Stimulated activated CD8-positive, alpha-beta memory T cell treated with anti-CD3 and anti-CD28 coated beads, Interleukin-12 subunit alpha, Interleukin-12 subunit beta, amount 100 ng/mL, for 1 hour (primary cell): ENCODE data around the gene PNPLA7.
A peak's percentile ranks its signal among the peaks of the same experiment; 100 is the strongest.
"Not testable (repeated sequence)": the region's sequence is repeated elsewhere in the genome, so short reads cannot be mapped to it uniquely, and the experiment has no call there.

ENCODE experiments used
- DNase-seq: peaks from one replicate; pipeline ENCODE4 v3.0.0-alpha.2; 2020; ENCODE audit warnings: low read depth

The PNPLA7 gene

DNA sequence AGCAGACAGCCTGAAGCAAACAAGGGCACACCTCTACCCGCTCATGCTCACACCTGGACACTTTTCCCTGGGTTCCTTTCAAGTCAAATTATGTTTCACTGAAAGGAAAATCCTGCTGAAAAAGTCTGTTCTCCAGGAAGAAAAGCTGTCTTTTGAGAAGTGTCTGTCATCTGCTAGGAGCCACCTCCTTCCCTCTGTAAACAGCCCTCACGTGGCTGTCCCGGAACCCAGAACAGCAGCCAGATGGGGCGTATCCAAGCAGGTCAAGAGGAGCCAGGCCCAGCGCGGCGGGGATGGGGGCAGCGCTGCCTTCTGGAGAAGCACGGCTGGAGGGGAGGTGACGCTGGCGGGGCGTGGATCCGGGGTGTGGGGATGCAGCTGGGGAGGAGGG, at the start of gene PNPLA7:
Gene PNPLA7 (minus strand): TSS at position 172 of the 391 bp plus-strand sequence. CDS start 205 bp downstream, outside the sequence.
- DNase-seq = peak; percentile 27

DNA sequence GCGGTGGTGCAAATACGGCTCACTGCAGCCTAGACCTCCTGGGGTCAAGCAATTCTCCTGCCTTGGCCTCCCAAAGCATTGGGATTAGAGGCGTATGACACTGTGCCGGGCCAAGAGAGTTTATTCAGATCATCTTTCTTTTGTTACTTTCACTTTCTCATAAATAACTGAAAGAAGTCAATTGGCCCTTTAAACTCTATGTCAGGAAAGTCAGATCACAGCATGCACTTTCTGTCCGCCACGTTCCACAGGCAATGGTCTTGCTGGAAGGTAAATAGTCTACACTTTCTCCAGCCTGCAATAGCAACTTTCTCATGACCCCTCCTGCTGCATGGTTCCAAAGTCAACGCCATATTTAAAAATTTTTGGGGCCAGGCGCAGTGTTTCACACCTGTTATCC, 48.7 kb upstream of the PNPLA7 start:
- no peak for DNase-seq

DNA sequence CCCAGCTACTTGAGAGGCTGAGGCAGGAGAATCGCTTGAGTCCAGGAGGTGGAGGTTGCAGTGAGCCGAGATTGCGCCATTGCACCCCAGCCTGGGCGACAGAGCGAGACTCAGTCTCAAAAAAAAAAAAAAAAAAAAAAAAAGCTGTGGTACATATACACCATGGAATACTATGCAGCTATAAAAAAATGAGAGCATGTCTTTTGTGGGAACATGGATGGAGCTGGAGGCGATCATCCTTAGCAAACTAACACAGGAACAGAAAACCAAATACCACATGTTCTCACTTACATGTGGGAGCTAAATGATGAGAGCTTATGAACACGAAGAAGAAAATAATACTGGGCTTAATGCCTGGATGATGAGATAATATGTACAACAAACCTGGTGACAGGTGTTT, 46.4 kb upstream of the PNPLA7 start:
- DNase-seq = not testable (repeated sequence)

DNA sequence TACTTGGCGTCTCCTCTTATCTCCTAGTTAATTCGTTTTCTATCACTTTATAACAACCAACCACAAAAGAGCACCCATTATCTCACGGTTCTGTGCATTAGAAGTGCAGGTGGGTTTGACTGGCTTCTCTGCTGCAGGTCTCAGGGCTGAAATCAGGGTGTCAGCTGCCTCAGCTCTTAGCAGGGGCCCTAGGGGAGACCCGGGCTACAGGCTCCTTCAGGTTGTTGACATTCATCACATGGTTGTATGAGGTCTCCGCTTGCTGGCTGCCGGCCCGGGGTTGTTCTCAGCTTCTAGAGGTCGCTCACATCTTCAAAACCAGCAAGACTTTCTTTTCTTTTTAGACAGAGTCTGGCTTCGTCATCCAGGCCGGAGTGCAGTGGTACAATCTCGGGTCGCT, 43.0 kb upstream of the PNPLA7 start:
- no peak for DNase-seq

DNA sequence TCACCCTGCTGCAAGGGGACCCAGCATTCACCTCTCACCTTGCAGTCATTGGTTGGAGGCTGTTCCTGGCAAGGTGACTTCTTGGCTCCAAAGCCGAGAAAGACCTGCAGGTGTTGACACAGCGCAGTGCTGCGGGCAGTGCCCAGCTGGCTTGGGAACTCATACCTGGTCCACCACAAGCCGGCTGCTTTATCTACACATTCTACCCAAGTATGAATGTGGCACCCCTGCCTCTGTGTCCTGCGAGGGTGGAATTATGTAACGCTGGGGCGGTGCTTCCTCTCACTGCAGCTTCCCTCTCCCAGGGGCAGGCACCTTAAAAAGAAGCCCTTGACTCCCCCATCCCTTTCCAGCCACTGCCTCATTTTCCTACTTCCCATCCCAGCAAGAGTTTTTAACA, 42.6 kb upstream of the PNPLA7 start:
- DNase-seq = no peak

DNA sequence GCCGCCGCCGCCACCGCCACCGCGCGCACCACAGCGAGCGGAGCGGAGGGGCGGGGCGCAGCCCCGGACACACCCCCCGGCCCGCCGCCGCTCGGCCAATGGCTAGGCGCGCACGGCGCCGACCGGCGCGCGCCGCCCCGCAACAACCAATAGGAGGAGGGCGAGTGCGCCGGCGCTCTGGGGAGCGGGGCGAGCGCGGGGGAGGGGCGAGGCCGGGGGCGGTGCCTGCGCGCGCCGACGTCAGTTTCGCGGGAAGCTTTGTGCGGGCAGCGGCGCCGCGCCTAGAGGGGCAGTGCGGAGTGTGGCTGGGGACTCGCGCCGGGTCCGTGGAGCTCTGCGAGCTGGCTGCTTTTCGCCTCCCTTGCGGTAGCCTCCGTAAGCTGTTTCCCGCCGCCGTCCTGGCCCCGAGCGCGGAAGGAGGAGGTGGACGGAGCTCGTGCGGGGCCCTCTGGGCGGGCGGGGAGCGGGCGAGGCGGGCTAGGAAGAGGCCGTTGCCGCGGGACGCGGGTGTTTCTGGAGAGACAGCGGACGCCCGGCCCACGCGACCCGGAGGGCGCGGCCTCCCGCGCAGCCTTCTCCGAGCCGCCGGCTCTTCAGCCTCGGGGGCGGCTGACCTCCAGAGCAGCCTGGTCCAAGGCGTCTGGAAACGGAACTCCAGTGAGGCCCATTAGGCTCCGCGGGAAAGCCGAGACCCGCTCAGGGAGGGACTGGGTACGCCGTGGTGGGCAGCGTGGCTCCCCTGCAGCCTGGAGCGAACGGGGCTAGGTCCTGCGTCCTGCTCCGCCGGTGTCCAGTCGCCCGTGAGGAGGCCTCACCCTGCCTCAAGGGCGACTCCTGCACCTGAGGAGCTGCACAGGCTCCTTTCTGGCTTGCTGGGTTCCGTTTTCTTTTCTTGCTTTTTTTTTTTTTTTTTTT, 40.5 kb upstream of the PNPLA7 start, which contains the start of gene ZMYND19:
Gene ZMYND19 (minus strand): TSS at position 44 of the 915 bp plus-strand sequence. CDS start 249 bp downstream, outside the sequence.
- peak; percentile 81 for DNase-seq

DNA sequence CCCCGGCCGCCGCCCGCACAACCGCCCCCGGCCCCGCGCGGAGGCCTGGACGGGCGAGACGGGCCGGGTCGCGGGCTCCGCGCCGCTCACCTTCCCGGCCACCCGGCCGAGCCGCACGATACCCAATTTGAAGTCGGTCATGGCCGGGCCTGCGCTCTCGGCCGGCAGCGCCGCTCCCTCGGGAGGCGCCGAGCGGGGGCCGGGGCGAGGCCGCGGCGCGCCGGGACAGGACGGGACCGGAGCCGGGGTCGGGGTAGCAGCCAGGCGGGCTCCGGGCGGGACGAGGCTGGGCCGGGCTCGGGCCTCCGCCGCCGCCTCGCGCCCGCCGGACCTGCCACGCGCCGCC, 39.9 kb upstream of the PNPLA7 start:
- no peak for DNase-seq

DNA sequence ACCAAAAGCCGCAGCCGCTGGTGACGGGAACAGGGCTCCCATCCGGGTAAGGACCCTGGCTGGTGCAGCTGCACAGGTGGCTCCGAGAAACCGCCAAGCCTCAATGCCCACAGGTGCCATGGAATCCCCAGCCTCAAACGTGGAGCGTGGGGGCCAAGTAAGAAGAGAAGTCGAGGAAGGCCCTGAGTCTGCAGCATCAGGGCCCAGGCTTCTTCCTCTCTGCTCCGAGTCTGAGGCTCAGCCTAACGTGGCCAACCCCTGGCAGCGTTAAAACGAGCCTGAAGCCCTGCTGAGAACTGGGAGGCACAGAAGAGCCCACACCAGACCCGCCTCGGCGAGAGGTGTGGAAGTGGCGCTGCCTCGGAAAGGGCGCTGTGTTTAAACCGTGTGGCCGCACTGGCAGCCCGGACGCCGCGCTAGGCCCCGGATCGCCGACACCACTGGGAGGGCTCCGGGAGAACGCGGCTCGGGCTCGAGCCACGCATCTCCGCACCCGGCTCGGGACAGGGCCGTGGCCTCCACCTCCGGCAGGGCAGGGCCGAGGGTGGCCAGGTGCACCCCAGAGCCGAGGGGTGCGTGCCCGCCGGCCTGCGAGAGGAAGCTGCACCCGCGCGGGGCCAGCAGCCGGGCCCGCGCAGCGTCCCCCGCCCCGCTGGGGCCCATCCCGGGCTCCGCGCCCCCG, 39.4 kb upstream of the PNPLA7 start:
- DNase-seq = no peak

DNA sequence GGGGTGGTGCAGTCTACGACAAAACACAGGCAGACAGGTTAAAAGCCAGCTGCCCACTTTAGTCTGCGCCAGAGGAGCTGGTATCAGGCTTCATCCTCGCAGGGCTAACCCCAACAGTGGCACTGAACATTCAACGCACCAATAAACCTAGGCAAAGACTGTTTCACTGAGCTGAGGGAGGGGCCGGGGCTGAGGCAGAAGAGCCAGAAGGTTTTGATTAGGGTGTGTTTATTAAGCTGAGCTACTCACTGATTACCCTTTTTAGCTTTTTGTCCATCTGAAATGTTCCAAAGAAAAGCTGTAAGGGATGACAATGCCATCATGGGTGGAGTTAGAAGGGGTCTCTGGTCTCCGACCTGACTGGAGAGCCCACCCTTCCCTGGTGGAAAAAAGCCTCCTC, 38.7 kb upstream of the PNPLA7 start:
- DNase-seq = no peak

DNA sequence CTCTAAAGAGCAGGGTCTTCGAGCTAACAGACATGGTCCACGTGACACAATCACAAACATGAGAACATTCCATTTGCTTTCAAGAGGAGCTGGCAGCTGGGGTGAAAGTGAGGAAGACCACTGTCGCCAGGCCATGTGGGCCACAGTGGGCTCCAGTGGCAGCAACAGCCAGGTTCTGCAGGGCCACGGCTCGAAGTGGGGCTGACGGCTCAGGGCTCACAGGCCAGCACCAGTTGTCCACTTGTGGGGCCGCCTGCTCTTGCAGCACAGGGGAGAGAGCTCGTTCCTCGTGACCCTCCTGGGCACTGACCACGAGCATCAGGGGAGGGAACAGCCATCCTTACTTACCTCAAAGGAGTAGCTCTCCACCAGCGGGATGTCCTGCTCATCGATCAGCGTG, 38.1 kb upstream of the PNPLA7 start:
- no peak for DNase-seq

DNA sequence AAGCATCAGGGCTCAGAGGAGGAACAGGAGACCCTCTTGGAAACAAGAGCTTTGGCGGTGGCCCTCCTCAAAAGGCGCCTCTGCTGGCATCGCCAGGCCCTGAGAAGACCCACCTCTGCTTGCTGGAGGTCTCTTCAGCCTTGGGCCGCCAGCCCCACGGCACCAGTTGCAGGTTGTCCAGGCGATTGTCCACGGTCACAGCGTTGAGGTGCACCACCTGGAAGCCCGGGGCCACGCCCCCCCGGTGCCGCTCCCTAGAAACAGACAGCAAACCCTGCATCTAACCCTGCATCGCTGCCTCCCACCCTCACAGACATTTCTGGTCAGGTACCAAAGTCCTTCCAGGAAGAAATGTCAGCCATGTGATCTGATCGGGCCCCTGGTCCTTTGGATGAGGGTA, 36.7 kb upstream of the PNPLA7 start:
- DNase-seq = no peak

DNA sequence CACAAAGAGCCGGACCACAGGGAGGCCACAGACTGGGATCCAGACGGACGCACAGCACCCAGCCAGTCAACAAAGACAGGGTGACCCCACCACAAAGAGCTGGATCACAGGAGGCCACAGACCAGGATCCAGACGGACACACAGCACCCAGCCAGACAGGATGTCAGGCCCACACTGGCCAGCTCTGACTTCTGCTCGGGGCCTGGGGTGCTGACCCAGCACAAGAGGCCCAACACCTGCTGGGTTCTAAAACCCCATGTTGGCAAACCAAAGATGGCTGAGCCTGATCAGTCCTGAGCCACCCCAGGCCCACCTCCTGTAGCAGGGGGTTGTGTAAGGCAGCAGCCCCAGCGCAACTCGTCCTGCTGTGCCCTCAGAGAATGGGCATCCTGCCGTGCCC, 33.8 kb upstream of the PNPLA7 start:
- no peak for DNase-seq

DNA sequence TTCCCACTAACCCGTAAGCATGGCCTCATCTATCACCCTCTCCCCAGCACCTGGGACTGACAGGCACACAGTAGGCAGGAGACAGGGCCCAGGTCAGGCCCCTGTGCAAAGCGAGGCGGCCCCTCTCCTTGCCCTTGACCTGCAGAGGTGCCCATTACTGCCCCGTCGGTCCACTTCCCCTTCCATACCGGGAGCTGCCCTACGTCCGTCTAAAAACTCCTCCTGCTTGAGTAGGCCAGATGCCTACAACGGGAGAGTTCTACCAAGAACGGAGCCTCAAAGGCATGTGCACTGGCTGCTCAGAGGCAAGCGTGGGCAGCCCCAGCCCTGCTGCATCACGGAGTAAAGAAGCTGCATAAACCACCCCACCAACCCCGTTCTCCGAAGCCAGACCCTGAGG, 33.1 kb upstream of the PNPLA7 start:
- no peak for DNase-seq

DNA sequence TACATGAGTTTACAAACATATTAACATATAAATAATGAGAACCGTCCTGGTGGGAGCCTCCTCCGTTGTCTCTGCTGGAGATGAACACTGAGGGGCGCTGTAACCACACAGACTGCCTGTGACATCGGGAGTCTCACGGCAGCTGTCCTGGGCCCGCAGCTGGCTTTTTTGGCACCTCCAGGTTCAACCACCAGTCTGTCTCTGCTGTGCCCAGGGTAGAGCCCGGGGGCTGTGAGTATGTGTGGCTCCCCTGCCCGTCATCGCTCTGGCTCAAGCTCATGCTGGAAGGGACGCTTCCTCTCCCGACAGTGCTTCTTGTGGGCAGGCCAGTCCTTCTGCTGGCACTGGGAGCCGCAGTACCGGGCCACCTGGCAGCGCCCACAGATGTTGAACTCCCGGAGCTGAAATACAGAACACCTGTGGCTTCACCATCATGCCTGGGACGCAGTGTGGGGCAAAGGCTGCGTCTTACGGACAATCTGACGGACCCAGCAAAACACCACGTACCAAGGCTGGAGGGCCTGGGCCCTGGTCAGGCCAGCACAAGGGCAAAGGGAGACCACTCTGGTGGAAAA, 32.2 kb upstream of the PNPLA7 start:
- DNase-seq = no peak

DNA sequence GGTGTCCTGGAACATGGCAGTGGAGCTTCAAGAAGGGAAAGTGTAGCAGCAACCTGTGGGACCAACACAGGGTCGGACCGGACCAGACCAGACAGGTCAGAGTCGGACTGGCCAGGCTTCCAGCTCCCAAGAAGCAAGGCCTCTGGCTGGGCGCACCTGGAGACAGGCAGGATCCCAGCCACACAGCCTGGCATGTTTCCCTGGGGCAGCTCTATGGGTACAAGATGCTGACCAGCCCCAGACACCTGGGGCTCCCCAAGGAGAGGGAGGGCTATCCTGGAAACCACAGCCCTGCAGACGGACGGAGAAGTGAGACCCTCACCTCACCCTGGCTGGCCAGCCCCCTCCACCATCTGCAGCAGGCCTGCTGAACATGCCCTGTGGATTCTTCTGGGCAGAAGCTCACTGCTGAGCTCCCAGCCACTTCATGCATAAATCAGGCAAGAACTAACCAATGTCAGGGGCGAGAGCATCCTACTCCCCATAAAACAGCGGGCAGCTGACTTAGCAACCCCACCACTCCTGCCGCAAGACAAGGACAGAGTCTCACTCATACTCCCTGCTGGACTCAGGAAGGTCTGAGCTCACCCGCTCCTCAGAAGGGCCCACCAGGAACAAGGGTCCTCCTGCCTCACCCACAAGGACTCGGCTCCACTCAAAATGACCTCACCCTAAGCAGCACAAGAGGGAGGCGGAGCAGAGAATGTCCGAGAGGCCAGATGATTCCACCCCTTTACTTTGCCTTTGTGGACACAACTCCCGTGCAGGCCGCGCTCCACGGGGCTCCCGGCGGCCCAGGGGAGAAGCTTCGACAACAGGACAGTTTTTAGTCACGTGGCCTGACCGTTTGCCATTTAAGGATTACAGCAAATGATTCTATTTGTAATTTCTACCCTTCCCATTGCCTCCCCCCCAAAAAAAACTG, 31.4 kb upstream of the PNPLA7 start:
- DNase-seq = no peak

DNA sequence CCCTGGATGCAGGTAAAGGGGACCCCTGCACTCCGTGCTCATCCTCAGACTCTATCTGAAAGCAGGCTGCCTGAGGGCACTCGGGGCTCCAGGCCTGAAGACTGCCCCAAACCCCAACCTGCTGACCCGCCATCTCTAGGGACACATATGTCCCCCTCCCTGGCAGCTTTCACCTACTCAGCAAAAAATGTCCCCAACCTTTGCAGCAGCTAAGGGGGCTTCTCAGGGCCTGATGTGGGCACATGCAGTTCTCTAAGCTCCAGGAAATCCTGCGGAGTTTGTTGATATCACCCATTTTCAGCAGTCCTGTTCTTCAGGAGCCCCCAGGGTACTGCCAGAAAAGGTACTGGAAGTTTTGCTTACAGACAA, 30.7 kb upstream of the PNPLA7 start:
- no peak for DNase-seq

DNA sequence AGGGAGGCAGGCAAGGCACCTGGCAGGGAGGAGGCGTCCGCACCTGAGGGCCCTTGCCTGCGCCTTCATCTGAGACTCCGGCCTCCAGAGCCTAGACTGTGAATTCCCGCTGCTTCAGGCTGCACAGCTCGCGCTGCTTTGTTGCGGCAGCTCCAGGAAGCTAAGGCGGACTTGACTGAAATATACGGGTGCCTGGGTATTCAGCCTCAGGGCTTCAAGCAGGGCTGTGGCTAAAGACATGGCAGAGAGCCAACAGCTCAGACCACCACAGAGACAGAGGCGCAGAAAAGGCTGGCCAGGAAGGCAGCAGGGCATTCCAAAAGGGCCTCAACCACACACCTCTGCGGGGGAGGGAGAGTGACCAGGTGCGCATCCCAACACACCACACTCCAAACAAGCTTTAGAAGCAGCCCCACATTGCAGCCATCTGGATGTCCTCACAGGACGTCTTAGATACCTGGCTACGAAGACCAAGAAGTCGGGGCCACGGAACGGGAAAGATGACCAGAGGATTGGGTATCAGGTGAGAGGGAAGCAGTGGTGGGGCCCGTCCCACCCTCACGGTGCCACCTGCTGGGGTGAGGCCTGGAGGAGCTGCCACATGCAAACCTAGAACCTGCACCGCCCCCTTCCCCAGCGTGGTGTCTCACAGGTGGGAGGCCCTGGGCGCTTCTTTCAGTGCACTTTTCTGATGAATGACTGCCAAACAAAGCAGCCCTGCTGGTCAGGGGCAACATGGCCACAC, 30.2 kb upstream of the PNPLA7 start:
- DNase-seq = no peak

DNA sequence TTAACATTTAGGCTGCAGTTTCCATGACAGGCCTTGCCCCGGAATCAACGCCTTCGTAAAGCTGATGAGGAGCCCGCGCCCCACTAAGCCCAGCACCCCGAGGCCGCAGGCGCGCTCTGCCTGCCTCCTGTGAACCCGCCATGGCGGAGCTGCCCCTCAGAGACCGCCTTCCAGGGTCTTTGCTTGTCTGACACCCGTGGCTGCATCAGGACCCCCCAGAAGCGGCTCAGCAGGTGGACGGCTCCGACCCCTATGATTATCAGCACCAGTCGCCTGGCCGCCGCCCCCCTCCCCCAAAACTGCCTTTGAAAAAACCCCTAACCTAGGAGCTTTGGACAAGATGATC, 29.0 kb upstream of the PNPLA7 start:
- no peak for DNase-seq

DNA sequence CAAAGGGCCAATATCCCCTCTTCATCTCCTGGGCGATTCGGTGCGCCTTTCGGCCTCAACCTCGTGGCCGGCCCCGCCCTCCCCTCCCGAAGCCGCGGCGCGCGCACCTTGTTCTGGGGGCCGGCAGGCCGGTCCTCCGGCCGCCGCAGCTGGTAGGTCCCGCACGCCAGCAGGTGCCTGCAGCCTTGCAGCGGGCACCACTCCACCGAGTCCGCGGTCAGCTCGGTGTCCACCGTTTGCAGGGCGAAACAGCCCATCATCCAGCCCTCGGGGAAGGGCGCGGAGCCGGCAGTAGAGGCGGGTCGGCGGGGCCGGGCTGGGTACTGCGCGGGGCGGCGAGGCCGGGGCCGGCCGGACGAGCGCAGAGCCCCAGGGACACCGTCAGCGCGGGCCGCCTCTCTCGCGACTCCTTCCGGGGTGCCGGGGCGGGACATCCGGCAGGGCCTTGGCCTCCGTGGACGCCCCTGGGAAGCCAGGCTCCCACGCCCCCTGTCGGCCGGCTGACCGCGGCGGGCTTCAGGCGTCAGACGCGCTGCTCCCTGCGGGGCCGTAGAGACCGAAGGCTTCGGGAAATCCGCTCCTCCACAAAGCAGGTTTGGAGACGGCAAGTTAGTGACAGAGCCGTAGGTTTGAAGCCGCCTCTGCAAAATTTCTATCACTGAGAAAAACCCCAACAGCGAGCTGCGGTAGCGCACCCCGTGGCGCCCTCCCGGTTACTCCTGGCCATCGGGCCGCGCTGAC, 28.5 kb upstream of the PNPLA7 start, which contains the start of gene DPH7:
Gene DPH7 (minus strand): TSS at position 408 of the 741 bp plus-strand sequence. CDS start 148 bp downstream, at position 260.
- DNase-seq = peak; percentile 91

DNA sequence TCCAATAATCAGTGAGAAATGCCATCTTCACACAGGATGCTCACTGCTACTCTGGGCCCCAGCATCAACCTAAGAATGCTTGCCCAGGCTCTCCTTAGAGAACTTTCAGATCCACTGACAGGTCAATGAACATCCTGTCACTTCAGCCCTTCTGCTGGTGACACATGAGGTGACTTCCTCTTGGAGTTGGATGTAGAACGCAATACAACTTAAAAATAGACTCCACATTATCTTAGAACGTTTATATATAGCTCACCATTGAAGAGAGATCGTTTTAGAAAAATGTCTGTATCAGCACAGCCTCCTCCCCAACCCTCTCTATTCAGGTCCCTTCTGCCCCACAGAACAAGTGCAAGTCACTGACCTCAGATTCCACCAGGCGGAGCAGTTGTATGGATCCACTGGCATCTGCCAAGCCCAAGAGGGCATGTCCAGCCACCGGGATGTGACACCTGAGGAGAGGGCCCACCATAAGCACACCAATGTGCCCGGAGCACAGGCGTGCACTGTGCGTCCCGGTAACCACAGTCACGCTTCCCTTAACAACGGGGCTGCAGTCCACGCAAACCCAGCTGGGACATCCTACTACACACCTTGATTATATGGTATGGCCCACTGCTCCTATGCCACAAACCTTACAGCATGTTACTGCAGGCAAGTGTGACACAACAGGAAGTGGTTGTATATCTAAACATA, 25.7 kb upstream of the PNPLA7 start:
- no peak for DNase-seq
